Fibroblast of lung (primary cell): Measurements from ENCODE around the gene FTL. TPM values are rescaled to one million over a fixed set of nuclear protein-coding genes. Genes with fewer than 3 reads are reported as not detected.

Experiments
- DNase-seq, 2 donors: peaks; one replicate each; pipeline versions ENCODE4 v3.0.0 to v3.0.0-alpha.2; 2010; ENCODE audit warnings: low read depth in 2 of 2
- H2AFZ ChIP-seq: 2 replicates; pipeline ENCODE4 v1.5.1; 2012; ENCODE audit warnings: low read length, control low read depth, inconsistent platforms
- H3K27ac ChIP-seq: 2 replicates; pipeline ENCODE4 v1.5.1; 2011; ENCODE audit warnings: low read length, control low read depth; ENCODE audit not compliant: insufficient read depth
- H3K27me3 ChIP-seq: 2 replicates; pipeline ENCODE4 v1.5.1; 2011; ENCODE audit warnings: mild to moderate bottlenecking, low read length; ENCODE audit not compliant: control insufficient read depth, insufficient read depth
- H3K36me3 ChIP-seq: 2 replicates; pipeline ENCODE4 v1.5.1; 2011; ENCODE audit warnings: low read length; ENCODE audit not compliant: control insufficient read depth, insufficient read depth
- H3K4me1 ChIP-seq: 2 replicates; pipeline ENCODE4 v1.5.1; 2011; ENCODE audit warnings: low read length; ENCODE audit not compliant: control insufficient read depth, insufficient read depth; ENCODE audit errors: extremely low read depth
- H3K4me2 ChIP-seq: 2 replicates; pipeline ENCODE4 v1.5.1; 2011; ENCODE audit warnings: low read length, control low read depth; ENCODE audit not compliant: insufficient read depth; ENCODE audit errors: extremely low read depth
- H3K4me3 ChIP-seq, 4 experiments: fragments of 200-600 bp in 1 of 4; sonication (generic) in 1 of 4; replicated peaks in 1 of 4; 2 replicates each; pipeline ENCODE4 v1.5.1; 2011 to 2016; ENCODE audit warnings: low read length in 4 of 4, low read depth in 3 of 4, mild to moderate bottlenecking in 3 of 4, control low read depth in 2 of 4, inconsistent platforms in 1 of 4, mixed read lengths in 1 of 4; ENCODE audit not compliant: insufficient read depth in 1 of 4; ENCODE audit errors: control extremely low read depth in 1 of 4
- H3K79me2 ChIP-seq: 2 replicates; pipeline ENCODE4 v1.5.1; 2012; ENCODE audit warnings: mild to moderate bottlenecking, low read length, inconsistent platforms; ENCODE audit not compliant: control insufficient read depth, insufficient read depth
- H3K9ac ChIP-seq: 2 replicates; pipeline ENCODE4 v1.5.1; 2011; ENCODE audit warnings: mild to moderate bottlenecking, low read length, control low read depth; ENCODE audit not compliant: insufficient read depth
- H3K9me3 ChIP-seq: 2 replicates; pipeline ENCODE4 v1.5.1; 2012; ENCODE audit warnings: low read depth, low read length; ENCODE audit not compliant: control insufficient read depth, insufficient read depth
- H4K20me1 ChIP-seq: 2 replicates; pipeline ENCODE4 v1.5.1; 2011; ENCODE audit warnings: low read length; ENCODE audit not compliant: control insufficient read depth, insufficient read depth; ENCODE audit errors: extremely low read depth
- EZH2 ChIP-seq: IDR thresholded peaks from 2 replicates; pipeline ENCODE4 v1.5.1; 2012; ENCODE audit warnings: low read length, control low read depth, mild to moderate bottlenecking; ENCODE audit errors: missing control alignments
- polyA plus RNA-seq, 2 donors: library from polyadenylated mRNA; depleted of rRNA in 1 of 2; stranded (reverse) in 1 of 2; unstranded in 1 of 2; fragments of >200 nt; gene quantifications; 2 replicates each; pipeline ENCODE4 v1.2.1, GENCODE V29; 2011 to 2012; ENCODE audit warnings: missing spikeins in 1 of 2
- total RNA-seq: library from RNA; depleted of rRNA; stranded (reverse); fragments of >200 nt; gene quantifications from 2 replicates; pipeline ENCODE4 v1.2.1, GENCODE V29; 2014
- TF ChIP-seq, protein P1 (sequence below), 2 donors: IDR thresholded peaks in 1 of 2; conservative IDR thresholded peaks in 1 of 2; 1 replicate in 1 of 2; 2 replicates in 1 of 2; pipeline ENCODE4 v1.5.1; 2011 to 2012; ENCODE audit warnings: low read length in 2 of 2, control low read depth in 1 of 2, inconsistent platforms in 1 of 2, low read depth in 1 of 2, mild to moderate bottlenecking in 1 of 2

FTL gene
- total and polyA plus RNA-seq, 2 donors (not counting 1 experiment from before 2014, with no cell fraction given) = 1,844 to 6,440 TPM

DNA sequence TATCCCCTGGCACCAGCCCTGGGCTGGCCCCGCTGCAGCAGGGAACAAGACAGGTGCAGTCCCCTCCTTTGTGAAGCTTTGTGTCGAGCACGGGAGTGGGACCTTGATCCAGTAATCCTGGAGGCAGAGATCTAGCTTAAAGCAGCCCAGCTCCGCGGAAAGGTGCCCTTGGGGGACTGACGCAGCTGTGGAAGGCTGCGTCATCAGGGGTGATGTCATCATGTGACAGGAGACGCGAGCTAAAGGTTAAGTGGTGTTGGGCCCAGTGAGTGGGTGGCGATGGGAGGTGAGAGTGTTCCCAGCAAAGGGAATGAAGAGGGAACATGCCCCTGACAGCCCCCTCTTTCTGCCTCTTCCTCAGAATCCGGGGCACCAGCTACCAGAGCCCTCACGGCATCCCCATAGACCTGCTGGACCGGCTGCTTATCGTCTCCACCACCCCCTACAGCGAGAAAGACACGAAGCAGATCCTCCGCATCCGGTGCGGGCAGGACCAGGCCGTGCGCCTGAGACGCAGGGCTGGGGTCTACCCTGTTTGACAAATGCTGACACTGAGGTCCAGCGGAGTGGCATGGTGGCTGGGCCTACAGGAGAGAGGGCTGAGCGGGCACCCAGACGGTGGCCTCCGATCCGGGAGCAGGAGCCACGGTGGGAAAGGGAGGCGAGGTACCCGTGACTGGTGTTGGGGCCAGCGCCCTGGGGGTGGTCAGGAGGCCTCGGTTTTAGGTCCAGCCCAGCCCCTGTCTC lies 49.2 kb downstream of the FTL start:
- Histone ChIP-seq H3K4me3 (no peak overlapping the region), H3K4me2 (no peak overlapping the region), H3K9ac (no peak overlapping the region), H4K20me1 (no peaks in the 10 kb centered on the region), H3K27me3 (no peaks in the 10 kb centered on the region), H2AFZ (no peak overlapping the region), H3K79me2 (no peaks in the 10 kb centered on the region), H3K4me1 (peaks cover 2% of the 10 kb centered on the region), H3K9me3 (no peaks in the 10 kb centered on the region), H3K36me3 (peaks cover 26% of the 10 kb centered on the region), H3K27ac (no peak overlapping the region)
- TF ChIP-seq, protein P1, sequence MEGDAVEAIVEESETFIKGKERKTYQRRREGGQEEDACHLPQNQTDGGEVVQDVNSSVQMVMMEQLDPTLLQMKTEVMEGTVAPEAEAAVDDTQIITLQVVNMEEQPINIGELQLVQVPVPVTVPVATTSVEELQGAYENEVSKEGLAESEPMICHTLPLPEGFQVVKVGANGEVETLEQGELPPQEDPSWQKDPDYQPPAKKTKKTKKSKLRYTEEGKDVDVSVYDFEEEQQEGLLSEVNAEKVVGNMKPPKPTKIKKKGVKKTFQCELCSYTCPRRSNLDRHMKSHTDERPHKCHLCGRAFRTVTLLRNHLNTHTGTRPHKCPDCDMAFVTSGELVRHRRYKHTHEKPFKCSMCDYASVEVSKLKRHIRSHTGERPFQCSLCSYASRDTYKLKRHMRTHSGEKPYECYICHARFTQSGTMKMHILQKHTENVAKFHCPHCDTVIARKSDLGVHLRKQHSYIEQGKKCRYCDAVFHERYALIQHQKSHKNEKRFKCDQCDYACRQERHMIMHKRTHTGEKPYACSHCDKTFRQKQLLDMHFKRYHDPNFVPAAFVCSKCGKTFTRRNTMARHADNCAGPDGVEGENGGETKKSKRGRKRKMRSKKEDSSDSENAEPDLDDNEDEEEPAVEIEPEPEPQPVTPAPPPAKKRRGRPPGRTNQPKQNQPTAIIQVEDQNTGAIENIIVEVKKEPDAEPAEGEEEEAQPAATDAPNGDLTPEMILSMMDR (conservative IDR thresholded peaks at IDR 0.05 in 1 of 2, IDR thresholded peaks at IDR 0.05 in 1 of 2; ENCODE audit: low read depth in 1 of 2, low read length in 2 of 2) = no peak
- TF ChIP-seq EZH2 = no peak
- peak in 1 of 2 donors; percentile 38 for DNase-seq

- peaks cover 24% of the 10 kb centered on the region for H3K36me3 ChIP-seq
- TF ChIP-seq, protein P1 (conservative IDR thresholded peaks at IDR 0.05 in 1 of 2, IDR thresholded peaks at IDR 0.05 in 1 of 2; ENCODE audit: low read depth in 1 of 2, low read length in 2 of 2) = no peak
- TF ChIP-seq EZH2 = no peak
- DNase-seq = no peak
- no peaks in the 10 kb centered on the region for H3K79me2 ChIP-seq
- no peak overlapping the region for H3K4me2 ChIP-seq
- H3K4me3 ChIP-seq = no peak overlapping the region
- no peak overlapping the region for H2AFZ ChIP-seq
- H3K27me3 ChIP-seq = no peaks in the 10 kb centered on the region
- peaks cover 2% of the 10 kb centered on the region for H3K4me1 ChIP-seq
- H3K27ac ChIP-seq = no peak overlapping the region
- H3K9me3 ChIP-seq = no peaks in the 10 kb centered on the region
- H3K9ac ChIP-seq = no peak overlapping the region
- H4K20me1 ChIP-seq = no peaks in the 10 kb centered on the region
Measured at GRCh38 chr19:49014870-49015255, 49.8 kb downstream of the FTL start.

DNA sequence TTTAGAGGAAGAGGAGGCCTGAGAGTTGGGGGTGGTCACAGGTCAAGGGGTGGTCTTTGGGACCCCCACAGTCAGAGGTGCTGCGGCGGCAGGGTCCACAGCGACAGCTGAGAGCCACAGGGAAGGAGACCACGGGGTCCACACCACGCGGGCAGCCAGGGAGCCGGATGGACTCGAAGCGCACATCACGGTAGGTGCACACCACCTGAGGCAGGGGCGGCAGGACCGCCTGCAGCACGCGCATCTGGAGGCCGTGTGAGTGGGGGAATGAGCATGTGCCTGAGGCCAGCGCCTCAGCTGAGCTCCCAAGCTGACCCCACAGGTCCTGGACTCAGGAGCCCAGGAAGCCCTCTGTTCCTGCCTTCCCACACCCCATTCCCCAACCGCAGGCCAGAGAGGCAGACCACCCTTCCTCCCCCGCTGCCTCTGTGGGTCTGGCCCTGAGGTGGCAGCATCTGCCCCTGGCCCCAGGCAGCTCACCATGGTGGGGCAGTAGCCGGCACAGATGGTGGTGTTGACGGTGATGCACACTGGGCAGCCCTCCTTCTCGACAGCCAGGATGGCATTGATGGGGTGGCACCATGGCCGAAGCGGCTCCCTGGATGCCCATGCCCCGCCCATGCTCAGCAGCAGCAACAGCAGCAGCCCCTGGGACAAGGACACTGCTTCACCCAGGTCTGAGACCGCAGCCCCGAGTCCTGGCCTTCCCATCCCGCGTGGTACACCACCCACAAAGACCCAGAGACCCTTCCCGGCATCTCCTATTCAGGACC lies 51.1 kb downstream of the FTL start:
- no peak overlapping the region for H2AFZ ChIP-seq
- H3K9me3 ChIP-seq = no peaks in the 10 kb centered on the region
- H3K79me2 ChIP-seq = no peaks in the 10 kb centered on the region
- no peak overlapping the region for H3K9ac ChIP-seq
- peaks cover 2% of the 10 kb centered on the region for H3K4me1 ChIP-seq
- peaks cover 17% of the 10 kb centered on the region for H3K36me3 ChIP-seq
- H3K4me2 ChIP-seq = no peak overlapping the region
- H3K27ac ChIP-seq = no peak overlapping the region
- H4K20me1 ChIP-seq = no peaks in the 10 kb centered on the region
- TF ChIP-seq, protein P1 (conservative IDR thresholded peaks at IDR 0.05 in 1 of 2, IDR thresholded peaks at IDR 0.05 in 1 of 2; ENCODE audit: low read depth in 1 of 2, low read length in 2 of 2) = no peak
- no peak for TF ChIP-seq EZH2
- no peak overlapping the region for H3K4me3 ChIP-seq
- H3K27me3 ChIP-seq = peaks cover 3% of the 10 kb centered on the region
- no peak for DNase-seq
